Tibial artery (tissue), 4 donors: Measurements from ENCODE around the gene TMCC2.

ENCODE experiments used
- DNase-seq, 2 donors: peaks; one replicate each; pipeline ENCODE4 v3.0.0-alpha.2; 2019
- H3K27ac ChIP-seq, 2 donors: fragments of 200-600 bp; sonication (generic) in 1 of 2; 1 replicate in 1 of 2; 2 replicates in 1 of 2; pipeline ENCODE4 v1.5.1; 2018 to 2019; ENCODE audit warnings: mild to moderate bottlenecking in 1 of 2
- H3K27me3 ChIP-seq, 2 donors: fragments of 200-600 bp; sonication (generic) in 1 of 2; one replicate each; pipeline versions ENCODE4 v1.5.1 to v1.6.0; 2016 to 2019
- H3K36me3 ChIP-seq, 3 donors: fragments of 200-600 bp; sonication (generic) in 2 of 3; one replicate each; pipeline ENCODE4 v1.5.1; 2016 to 2019; ENCODE audit warnings: mild to moderate bottlenecking in 2 of 3
- H3K4me1 ChIP-seq, 4 donors: fragments of 200-600 bp; sonication (generic) in 2 of 4; 1 replicate in 3 of 4; 2 replicates in 1 of 4; pipeline ENCODE4 v1.5.1; 2016 to 2019
- H3K4me3 ChIP-seq, 2 donors: fragments of 200-600 bp; sonication (generic) in 1 of 2; 1 replicate in 1 of 2; 2 replicates in 1 of 2; pipeline ENCODE4 v1.5.1; 2018 to 2019; ENCODE audit warnings: mild to moderate bottlenecking in 2 of 2
- H3K9me3 ChIP-seq, 3 donors: fragments of 200-600 bp; sonication (generic) in 1 of 3; one replicate each; pipeline ENCODE4 v1.5.1; 2016 to 2019
- intact Hi-C: fragments of 100-400 bp; cut with DNase I; formaldehyde crosslinking; loops from one replicate; pipeline ENCODE4 v1.15.0; 2023; ENCODE audit warnings: low total_unique reads
- TF ChIP-seq, protein P1 (sequence below), 2 experiments: fragments of 200-600 bp in 1 of 2; fragments of 450-650 bp in 1 of 2; IDR thresholded peaks; one replicate each; pipeline ENCODE4 v1.5.1; 2017 to 2019; ENCODE audit warnings: antibody characterized with exemption in 2 of 2, mild to moderate bottlenecking in 1 of 2, moderate library complexity in 1 of 2

The TMCC2 gene

DNA sequence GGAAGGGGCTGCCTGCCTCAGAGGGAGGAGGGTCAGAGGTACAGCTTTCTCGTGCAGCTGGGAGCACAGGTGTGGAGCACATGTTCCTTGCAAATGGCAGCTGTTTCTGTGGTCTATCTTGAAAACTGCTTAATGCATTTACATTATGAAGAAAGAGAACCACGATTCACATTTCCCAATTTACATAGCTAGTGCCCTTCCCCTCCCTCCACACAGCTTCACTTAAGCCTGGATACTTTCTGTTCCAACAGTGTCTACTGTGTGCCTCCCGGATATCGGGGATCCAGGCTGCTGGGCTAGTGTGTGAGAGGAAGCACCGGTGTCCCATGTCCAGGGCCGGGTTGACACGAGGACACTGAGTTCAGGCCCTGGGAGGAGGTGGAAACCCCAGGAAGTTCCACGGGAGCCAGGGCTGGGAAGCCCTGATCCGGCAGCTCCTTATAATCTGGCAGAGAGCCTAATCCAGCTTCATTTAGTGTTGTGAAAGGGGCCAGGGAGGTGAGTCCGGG lies 31.6 kb downstream of the TMCC2 start:
- H3K4me3 ChIP-seq = no peak overlapping the region
- no peaks in the 10 kb centered on the region for H3K27me3 ChIP-seq
- peaks cover 0 to 7% (median 0%) of the 10 kb centered on the region in 4 donors for H3K4me1 ChIP-seq
- H3K9me3 ChIP-seq = no peaks in the 10 kb centered on the region
- TF ChIP-seq, protein P1, sequence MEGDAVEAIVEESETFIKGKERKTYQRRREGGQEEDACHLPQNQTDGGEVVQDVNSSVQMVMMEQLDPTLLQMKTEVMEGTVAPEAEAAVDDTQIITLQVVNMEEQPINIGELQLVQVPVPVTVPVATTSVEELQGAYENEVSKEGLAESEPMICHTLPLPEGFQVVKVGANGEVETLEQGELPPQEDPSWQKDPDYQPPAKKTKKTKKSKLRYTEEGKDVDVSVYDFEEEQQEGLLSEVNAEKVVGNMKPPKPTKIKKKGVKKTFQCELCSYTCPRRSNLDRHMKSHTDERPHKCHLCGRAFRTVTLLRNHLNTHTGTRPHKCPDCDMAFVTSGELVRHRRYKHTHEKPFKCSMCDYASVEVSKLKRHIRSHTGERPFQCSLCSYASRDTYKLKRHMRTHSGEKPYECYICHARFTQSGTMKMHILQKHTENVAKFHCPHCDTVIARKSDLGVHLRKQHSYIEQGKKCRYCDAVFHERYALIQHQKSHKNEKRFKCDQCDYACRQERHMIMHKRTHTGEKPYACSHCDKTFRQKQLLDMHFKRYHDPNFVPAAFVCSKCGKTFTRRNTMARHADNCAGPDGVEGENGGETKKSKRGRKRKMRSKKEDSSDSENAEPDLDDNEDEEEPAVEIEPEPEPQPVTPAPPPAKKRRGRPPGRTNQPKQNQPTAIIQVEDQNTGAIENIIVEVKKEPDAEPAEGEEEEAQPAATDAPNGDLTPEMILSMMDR (IDR thresholded peaks at IDR 0.05) = no peak
- DNase-seq = no peak
- H3K27ac ChIP-seq = no peak overlapping the region
- intact Hi-C loops = loop anchor here (5.0 to 10.0 kb wide), 2 partner anchors 137 to 275 kb away; partner anchors contain the start of gene RBBP5
- no peaks in the 10 kb centered on the region for H3K36me3 ChIP-seq

GRCh38 chr1:205259998-205260397 lies 32.3 kb downstream of the TMCC2 start:
- TF ChIP-seq, protein P1 (IDR thresholded peaks at IDR 0.05) = no peak
- H3K36me3 ChIP-seq = no peaks in the 10 kb centered on the region
- peaks cover 0 to 7% (median 0%) of the 10 kb centered on the region in 4 donors for H3K4me1 ChIP-seq
- H3K27me3 ChIP-seq = no peaks in the 10 kb centered on the region
- intact Hi-C loops = loop anchor here (5.0 to 10.0 kb wide), 2 partner anchors 138 to 275 kb away; partner anchors contain the start of gene RBBP5
- DNase-seq = no peak
- no peak overlapping the region for H3K4me3 ChIP-seq
- H3K27ac ChIP-seq = no peak overlapping the region
- no peaks in the 10 kb centered on the region for H3K9me3 ChIP-seq

- no peaks in the 10 kb centered on the region for H3K9me3 ChIP-seq
- no peak for DNase-seq
Measured at GRCh38 chr1:205260948-205261732, 33.4 kb downstream of the TMCC2 start.

DNA sequence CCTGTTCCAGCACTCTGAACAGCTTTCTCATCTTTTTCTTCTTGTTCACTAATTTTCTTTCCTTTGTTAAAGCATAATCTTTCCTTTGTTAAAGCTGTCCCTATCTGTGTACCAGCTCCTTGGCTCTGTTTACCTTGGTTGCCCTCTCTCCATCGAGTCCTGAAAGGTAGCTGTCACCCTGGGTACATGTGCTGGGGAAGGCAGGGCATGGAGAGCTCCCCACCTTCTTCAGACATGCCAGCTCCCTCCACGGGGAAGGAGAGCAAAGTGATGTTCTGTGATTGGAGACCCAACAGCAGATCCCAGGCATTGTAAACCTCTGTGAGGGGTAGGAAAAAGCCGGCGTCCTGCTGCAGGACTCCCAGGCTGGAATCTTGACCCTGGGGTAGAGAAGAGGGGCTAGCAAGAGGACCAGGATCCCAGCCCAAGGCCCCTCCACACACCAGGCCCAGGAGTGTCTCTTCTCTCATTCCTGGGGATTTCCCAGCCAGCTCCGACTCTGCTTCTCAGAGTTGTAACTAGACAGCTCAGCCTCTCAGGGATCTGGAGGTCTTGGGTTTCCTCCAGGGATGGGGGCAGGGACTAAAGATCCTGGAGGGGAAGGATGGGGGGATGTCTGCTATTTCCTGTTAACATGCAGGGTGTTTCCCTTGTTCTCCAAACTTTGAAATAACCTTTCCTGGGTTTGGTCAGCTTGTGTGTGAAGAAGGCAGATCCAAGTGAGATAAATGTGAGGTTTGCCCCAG lies 34.4 kb downstream of the TMCC2 start:
- TF ChIP-seq, protein P1 (IDR thresholded peaks at IDR 0.05) = no peak
- no peak for DNase-seq
- Histone ChIP-seq H3K4me1 (no peaks in the 10 kb centered on the region), H3K9me3 (no peaks in the 10 kb centered on the region), H3K27me3 (no peaks in the 10 kb centered on the region), H3K36me3 (no peaks in the 10 kb centered on the region), H3K27ac (no peak overlapping the region), H3K4me3 (no peak overlapping the region)
- intact Hi-C loops = no loop called here

More at GRCh38 chr1:205260948-205261732, 33.4 kb downstream of the TMCC2 start:
- no peaks in the 10 kb centered on the region for H3K4me1 ChIP-seq
- TF ChIP-seq, protein P1 (IDR thresholded peaks at IDR 0.05) = no peak
- no peaks in the 10 kb centered on the region for H3K36me3 ChIP-seq
- H3K27ac ChIP-seq = no peak overlapping the region
- no peak overlapping the region for H3K4me3 ChIP-seq
- H3K27me3 ChIP-seq = no peaks in the 10 kb centered on the region
- intact Hi-C loops = no loop called here

DNA sequence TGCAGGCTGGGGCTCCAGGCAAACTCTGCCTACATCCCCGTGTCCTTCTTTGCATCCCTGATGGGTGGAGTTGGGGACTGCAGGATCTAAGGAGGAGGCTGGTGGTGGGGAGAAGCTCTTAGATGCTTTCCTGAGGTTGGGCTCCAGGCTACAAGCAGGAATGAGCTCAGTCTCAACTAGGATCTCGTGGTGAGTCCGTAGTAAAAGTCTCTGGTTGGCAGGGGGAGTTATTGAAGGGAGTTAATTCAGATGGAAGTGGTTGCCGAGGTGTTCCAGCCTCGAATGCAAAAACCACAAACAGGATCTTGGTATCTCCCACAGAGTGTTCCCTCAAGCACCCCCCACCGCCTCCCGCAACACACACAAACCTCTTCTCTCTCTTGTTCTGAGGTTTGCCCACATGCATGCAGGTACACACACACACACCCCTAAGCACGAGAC lies 35.0 kb downstream of the TMCC2 start:
- intact Hi-C loops = no loop called here
- Histone ChIP-seq H3K9me3 (no peaks in the 10 kb centered on the region), H3K4me3 (no peak overlapping the region), H3K4me1 (no peaks in the 10 kb centered on the region), H3K36me3 (no peaks in the 10 kb centered on the region), H3K27me3 (no peaks in the 10 kb centered on the region), H3K27ac (no peak overlapping the region)
- TF ChIP-seq, protein P1 (IDR thresholded peaks at IDR 0.05) = no peak
- DNase-seq = no peak
